ENCODE data around the gene COG5. TPM values are rescaled to one million over a fixed set of nuclear protein-coding genes. Genes with fewer than 3 reads are reported as not detected.

COG5 gene
- total and polyA plus RNA-seq, 4 donors: 4.1 to 27.1 (median 8.4) TPM

DNA sequence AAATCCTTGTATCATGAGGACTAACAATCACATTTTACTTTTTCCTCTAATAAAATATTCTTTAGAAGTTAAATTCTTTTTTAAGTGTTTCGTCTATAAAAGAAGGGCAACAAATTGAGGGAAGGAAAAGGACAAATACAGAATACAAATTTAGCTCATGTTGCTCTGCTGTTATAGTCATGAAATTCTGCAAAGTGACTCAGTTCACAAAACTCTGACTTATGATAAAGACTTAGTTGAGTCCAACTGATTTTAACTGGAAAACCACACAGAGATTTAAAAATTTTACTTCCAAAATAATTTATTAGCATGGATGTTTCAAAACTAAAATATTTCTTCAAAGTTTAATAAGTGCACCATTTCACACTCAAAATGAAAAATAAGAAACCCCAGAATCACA lies 168.9 kb downstream of the COG5 start (continued):
- TF ChIP-seq, protein P1, sequence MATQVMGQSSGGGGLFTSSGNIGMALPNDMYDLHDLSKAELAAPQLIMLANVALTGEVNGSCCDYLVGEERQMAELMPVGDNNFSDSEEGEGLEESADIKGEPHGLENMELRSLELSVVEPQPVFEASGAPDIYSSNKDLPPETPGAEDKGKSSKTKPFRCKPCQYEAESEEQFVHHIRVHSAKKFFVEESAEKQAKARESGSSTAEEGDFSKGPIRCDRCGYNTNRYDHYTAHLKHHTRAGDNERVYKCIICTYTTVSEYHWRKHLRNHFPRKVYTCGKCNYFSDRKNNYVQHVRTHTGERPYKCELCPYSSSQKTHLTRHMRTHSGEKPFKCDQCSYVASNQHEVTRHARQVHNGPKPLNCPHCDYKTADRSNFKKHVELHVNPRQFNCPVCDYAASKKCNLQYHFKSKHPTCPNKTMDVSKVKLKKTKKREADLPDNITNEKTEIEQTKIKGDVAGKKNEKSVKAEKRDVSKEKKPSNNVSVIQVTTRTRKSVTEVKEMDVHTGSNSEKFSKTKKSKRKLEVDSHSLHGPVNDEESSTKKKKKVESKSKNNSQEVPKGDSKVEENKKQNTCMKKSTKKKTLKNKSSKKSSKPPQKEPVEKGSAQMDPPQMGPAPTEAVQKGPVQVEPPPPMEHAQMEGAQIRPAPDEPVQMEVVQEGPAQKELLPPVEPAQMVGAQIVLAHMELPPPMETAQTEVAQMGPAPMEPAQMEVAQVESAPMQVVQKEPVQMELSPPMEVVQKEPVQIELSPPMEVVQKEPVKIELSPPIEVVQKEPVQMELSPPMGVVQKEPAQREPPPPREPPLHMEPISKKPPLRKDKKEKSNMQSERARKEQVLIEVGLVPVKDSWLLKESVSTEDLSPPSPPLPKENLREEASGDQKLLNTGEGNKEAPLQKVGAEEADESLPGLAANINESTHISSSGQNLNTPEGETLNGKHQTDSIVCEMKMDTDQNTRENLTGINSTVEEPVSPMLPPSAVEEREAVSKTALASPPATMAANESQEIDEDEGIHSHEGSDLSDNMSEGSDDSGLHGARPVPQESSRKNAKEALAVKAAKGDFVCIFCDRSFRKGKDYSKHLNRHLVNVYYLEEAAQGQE (IDR thresholded peaks at IDR 0.05): no peak
- TF ChIP-seq FOXA2 (IDR thresholded peaks at IDR 0.05) (no peak), JUND (IDR thresholded peaks at IDR 0.05) (no peak), TAF1 (conservative IDR thresholded peaks at IDR 0.05) (no peak), SP1 (IDR thresholded peaks at IDR 0.05) (no peak)
- TF ChIP-seq, protein P2, sequence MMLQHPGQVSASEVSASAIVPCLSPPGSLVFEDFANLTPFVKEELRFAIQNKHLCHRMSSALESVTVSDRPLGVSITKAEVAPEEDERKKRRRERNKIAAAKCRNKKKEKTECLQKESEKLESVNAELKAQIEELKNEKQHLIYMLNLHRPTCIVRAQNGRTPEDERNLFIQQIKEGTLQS (IDR thresholded peaks at IDR 0.05): no peak
- TF ChIP-seq, protein P3, sequence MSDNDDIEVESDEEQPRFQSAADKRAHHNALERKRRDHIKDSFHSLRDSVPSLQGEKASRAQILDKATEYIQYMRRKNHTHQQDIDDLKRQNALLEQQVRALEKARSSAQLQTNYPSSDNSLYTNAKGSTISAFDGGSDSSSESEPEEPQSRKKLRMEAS (IDR thresholded peaks at IDR 0.05): no peak
- TF ChIP-seq, protein P4, sequence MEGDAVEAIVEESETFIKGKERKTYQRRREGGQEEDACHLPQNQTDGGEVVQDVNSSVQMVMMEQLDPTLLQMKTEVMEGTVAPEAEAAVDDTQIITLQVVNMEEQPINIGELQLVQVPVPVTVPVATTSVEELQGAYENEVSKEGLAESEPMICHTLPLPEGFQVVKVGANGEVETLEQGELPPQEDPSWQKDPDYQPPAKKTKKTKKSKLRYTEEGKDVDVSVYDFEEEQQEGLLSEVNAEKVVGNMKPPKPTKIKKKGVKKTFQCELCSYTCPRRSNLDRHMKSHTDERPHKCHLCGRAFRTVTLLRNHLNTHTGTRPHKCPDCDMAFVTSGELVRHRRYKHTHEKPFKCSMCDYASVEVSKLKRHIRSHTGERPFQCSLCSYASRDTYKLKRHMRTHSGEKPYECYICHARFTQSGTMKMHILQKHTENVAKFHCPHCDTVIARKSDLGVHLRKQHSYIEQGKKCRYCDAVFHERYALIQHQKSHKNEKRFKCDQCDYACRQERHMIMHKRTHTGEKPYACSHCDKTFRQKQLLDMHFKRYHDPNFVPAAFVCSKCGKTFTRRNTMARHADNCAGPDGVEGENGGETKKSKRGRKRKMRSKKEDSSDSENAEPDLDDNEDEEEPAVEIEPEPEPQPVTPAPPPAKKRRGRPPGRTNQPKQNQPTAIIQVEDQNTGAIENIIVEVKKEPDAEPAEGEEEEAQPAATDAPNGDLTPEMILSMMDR (IDR thresholded peaks at IDR 0.05; ENCODE audit: low read depth, low read length, missing input control): no peak

DNA sequence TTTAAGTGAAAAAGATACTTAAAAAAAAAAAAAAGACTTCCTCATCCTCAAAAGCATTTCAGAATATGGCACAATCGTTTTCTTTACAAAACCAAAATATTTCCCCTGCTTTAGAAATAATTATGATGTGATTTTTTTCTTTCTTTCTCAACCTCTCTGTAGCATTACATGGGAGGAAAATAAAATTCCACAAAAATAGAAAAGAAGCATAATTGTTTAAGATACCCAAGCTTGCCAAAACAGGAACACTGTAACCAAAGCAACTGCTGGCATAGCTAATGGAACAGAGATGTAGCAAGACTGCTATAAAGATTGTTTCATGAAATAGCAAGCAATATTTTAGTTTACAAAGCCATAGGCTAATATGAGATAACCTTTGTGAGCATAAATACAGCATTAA lies 169.4 kb downstream of the COG5 start:
- Histone ChIP-seq H3K9me3 (ENCODE audit: control insufficient read depth in 4 of 4, low read length in 3 of 4) (no peaks in the 10 kb centered on the region), H3K4me1 (ENCODE audit: control insufficient read depth in 4 of 4, insufficient read depth in 4 of 4, low read length in 3 of 4) (peaks cover 0 to 2% (median 0%) of the 10 kb centered on the region in 4 donors), H3K9ac (ENCODE audit: low read depth in 1 of 2, low read length in 2 of 2) (no peak overlapping the region), H3K27ac (ENCODE audit: low read depth in 1 of 2, low read length in 2 of 2) (no peak overlapping the region), H3K36me3 (ENCODE audit: control insufficient read depth in 4 of 4, insufficient read depth in 3 of 4, low read depth in 1 of 4, low read length in 3 of 4) (no peaks in the 10 kb centered on the region), H3K4me3 (ENCODE audit: low read depth in 1 of 3, low read length in 3 of 3) (no peak overlapping the region), H3K27me3 (ENCODE audit: control insufficient read depth in 4 of 4, insufficient read depth in 4 of 4, low read length in 3 of 4) (no peaks in the 10 kb centered on the region)
- 89% methylated on average over 1 of the region's 1 CpG for WGBS
- no peak for TF ChIP-seq YY1 (IDR thresholded peaks at IDR 0.05)
- TF ChIP-seq RXRA (IDR thresholded peaks at IDR 0.05): no peak
- no peak for TF ChIP-seq HNF4G (IDR thresholded peaks at IDR 0.05)
- no peak for TF ChIP-seq GABPA (IDR thresholded peaks at IDR 0.05 in 1 of 2, conservative IDR thresholded peaks at IDR 0.05 in 1 of 2)
- no peak for TF ChIP-seq RAD21 (IDR thresholded peaks at IDR 0.05)
- no peak for DNase-seq (ENCODE audit: low spot score)

DNA sequence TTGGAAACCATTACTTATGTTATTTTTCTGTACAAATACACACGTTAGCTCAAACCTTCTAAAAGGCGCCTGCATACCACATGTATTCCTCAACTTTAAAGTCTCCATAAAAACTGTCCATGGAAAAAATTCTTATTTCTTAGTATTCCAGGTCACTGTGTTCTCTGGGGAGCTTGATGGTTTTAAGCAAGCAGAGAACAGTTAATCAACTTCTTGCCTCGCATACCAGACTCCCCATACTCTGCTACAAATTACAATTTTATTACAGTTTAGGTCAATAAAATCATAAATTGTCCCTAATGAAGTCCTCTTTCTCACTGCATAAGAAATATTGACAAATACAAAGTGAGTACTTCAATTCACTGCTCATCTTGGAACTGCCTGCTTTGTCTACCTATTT lies 170.9 kb downstream of the COG5 start:
- TF ChIP-seq EGR1 (IDR thresholded peaks at IDR 0.05; ENCODE audit: low read depth in 2 of 2) (no peak), TAF1 (conservative IDR thresholded peaks at IDR 0.05) (no peak), GABPA (IDR thresholded peaks at IDR 0.05 in 1 of 2, conservative IDR thresholded peaks at IDR 0.05 in 1 of 2) (no peak), HNF4A (conservative IDR thresholded peaks at IDR 0.05) (no peak), RXRA (IDR thresholded peaks at IDR 0.05) (no peak), FOXA2 (IDR thresholded peaks at IDR 0.05) (no peak), YY1 (IDR thresholded peaks at IDR 0.05) (no peak)
- TF ChIP-seq, protein P1 (IDR thresholded peaks at IDR 0.05): no peak
- TF ChIP-seq, protein P2 (IDR thresholded peaks at IDR 0.05): no peak
- no peak for DNase-seq (ENCODE audit: low spot score)
- Histone ChIP-seq H3K9me3 (ENCODE audit: control insufficient read depth in 4 of 4, low read length in 3 of 4) (no peaks in the 10 kb centered on the region), H3K27ac (ENCODE audit: low read depth in 1 of 2, low read length in 2 of 2) (no peak overlapping the region), H3K4me1 (ENCODE audit: control insufficient read depth in 4 of 4, insufficient read depth in 4 of 4, low read length in 3 of 4) (peaks cover 0 to 2% (median 0%) of the 10 kb centered on the region in 4 donors), H3K9ac (ENCODE audit: low read depth in 1 of 2, low read length in 2 of 2) (no peak overlapping the region), H3K36me3 (ENCODE audit: control insufficient read depth in 4 of 4, insufficient read depth in 3 of 4, low read depth in 1 of 4, low read length in 3 of 4) (no peaks in the 10 kb centered on the region), H3K27me3 (ENCODE audit: control insufficient read depth in 4 of 4, insufficient read depth in 4 of 4, low read length in 3 of 4) (no peaks in the 10 kb centered on the region), H3K4me3 (ENCODE audit: low read depth in 1 of 3, low read length in 3 of 3) (no peak overlapping the region)
- over 99% methylated on average over 3 of the region's 3 CpGs for WGBS
